ENCODE measurements around the gene CLRN3.

The CLRN3 gene

DNA sequence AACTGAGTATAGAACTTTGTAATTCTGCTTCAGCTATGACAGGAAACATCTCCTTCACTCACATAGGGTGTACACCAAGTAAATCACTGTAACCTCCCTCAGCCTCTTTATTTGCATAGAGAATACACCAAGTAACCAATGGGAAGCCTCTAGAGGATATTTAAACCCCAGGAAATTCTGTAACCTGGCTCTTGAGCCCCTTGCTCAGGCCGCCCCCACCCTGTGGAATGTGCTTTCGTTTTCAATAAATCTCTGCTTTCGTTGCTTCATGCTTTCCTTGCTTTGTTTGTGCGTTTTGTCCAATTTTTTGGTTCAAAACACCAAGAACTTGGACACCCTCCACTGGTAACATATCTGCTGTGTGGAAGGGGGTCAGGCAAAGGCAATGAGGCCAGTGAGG is 60.2 kb downstream of the CLRN3 start:
- H3K9me3 ChIP-seq (ENCODE audit: control insufficient read depth, low read length), result no peaks in the 10 kb centered on the region
- H3K4me1 ChIP-seq (ENCODE audit: control insufficient read depth, insufficient read depth, low read length), result no peaks in the 10 kb centered on the region
- H3K9ac ChIP-seq (ENCODE audit: low read length), result no peak overlapping the region
- DNase-seq (ENCODE audit: low read depth), result no peak
- no peaks in the 10 kb centered on the region for H3K36me3 ChIP-seq (ENCODE audit: control insufficient read depth, insufficient read depth, low read length, severe bottlenecking)
- no peak overlapping the region for H3K4me3 ChIP-seq (ENCODE audit: low read length)
- peaks cover 40% of the 10 kb centered on the region for H3K27me3 ChIP-seq (replicated peaks; ENCODE audit: control insufficient read depth, insufficient read depth, low read length)

- DNase-seq (ENCODE audit: low read depth), result no peak
Observed at GRCh38 chr10:127830414-127830813, 62.3 kb downstream of the CLRN3 start.

More at GRCh38 chr10:127830414-127830813, 62.3 kb downstream of the CLRN3 start:
- Histone ChIP-seq H3K27me3 (replicated peaks; ENCODE audit: control insufficient read depth, insufficient read depth, low read length) (peaks cover 35% of the 10 kb centered on the region), H3K4me1 (ENCODE audit: control insufficient read depth, insufficient read depth, low read length) (no peaks in the 10 kb centered on the region), H3K9me3 (ENCODE audit: control insufficient read depth, low read length) (no peaks in the 10 kb centered on the region), H3K9ac (ENCODE audit: low read length) (no peak overlapping the region), H3K36me3 (ENCODE audit: control insufficient read depth, insufficient read depth, low read length, severe bottlenecking) (no peaks in the 10 kb centered on the region), H3K4me3 (ENCODE audit: low read length) (no peak overlapping the region)
